ENCODE results near the gene PSMB8.

DNA sequence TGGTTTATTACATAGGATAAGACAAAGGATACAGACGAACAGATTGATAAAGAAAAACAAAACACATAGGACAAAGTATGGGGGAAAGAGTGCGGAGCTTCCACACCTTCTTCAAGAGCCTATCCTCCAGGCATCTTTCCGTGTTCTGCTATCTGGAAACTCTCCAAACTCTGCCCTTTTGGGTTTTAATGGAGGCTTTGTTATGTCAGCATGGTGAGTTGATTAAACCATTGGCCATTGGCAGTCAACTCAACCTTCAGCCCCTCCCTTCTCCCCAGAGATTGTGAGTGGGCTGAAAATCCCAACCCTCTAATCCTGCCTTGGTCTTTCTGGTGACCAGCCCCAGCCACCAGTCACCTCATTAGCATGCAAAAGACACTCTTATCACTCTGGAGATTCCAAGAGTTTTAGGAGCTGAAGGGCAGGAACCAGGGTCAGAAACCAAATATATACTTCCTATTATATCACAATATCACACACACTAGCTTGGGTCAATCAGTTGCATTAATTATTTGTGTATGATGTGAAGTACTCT lies 50.9 kb downstream of the PSMB8 start:
- TF ChIP-seq ELK1 (IDR thresholded peaks at IDR 0.05; ENCODE audit: borderline replicate concordance, low read depth, low read length) (no peak), MAZ (IDR thresholded peaks at IDR 0.05; ENCODE audit: borderline replicate concordance, low read depth, low read length) (no peak), MXI1 (IDR thresholded peaks at IDR 0.05; ENCODE audit: borderline replicate concordance, low read depth, low read length) (no peak), USF2 (IDR thresholded peaks at IDR 0.05; ENCODE audit: low read depth, low read length) (no peak), POLR2A (IDR thresholded peaks at IDR 0.05; ENCODE audit: low read depth, low read length) (no peak), FOS (IDR thresholded peaks at IDR 0.05; ENCODE audit: low read depth, low read length) (no peak), CEBPB (IDR thresholded peaks at IDR 0.05; ENCODE audit: low read depth, low read length) (no peak), MAFK (IDR thresholded peaks at IDR 0.05; ENCODE audit: low read depth, low read length) (no peak)
- TF ChIP-seq, protein P1, sequence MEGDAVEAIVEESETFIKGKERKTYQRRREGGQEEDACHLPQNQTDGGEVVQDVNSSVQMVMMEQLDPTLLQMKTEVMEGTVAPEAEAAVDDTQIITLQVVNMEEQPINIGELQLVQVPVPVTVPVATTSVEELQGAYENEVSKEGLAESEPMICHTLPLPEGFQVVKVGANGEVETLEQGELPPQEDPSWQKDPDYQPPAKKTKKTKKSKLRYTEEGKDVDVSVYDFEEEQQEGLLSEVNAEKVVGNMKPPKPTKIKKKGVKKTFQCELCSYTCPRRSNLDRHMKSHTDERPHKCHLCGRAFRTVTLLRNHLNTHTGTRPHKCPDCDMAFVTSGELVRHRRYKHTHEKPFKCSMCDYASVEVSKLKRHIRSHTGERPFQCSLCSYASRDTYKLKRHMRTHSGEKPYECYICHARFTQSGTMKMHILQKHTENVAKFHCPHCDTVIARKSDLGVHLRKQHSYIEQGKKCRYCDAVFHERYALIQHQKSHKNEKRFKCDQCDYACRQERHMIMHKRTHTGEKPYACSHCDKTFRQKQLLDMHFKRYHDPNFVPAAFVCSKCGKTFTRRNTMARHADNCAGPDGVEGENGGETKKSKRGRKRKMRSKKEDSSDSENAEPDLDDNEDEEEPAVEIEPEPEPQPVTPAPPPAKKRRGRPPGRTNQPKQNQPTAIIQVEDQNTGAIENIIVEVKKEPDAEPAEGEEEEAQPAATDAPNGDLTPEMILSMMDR (conservative IDR thresholded peaks at IDR 0.05; ENCODE audit: low read depth, low read length) = no peak

All from IMR-90 (cell line).